HG02840 (cell line): ENCODE measurements around the gene IMPG2.

Source experiments
- ATAC-seq: cut with Tn5 transposase; IDR thresholded peaks from one replicate; pipeline ENCODE4 v1.9.1; 2021; ENCODE audit warnings: mild to moderate bottlenecking, moderate library complexity, moderate number of reproducible peaks; ENCODE audit not compliant: unreplicated experiment, low FRiP score

IMPG2 gene

GRCh38 chr3:101244212-101244575 lies 76.2 kb downstream of the IMPG2 start:
- ATAC-seq, result no peak

- ATAC-seq, result no peak
Observed at GRCh38 chr3:101243285-101244211, 76.8 kb downstream of the IMPG2 start.

- no peak for ATAC-seq
Observed at GRCh38 chr3:101240719-101241399, 79.5 kb downstream of the IMPG2 start.

GRCh38 chr3:101235048-101235447 lies 85.3 kb downstream of the IMPG2 start:
- no peak for ATAC-seq

GRCh38 chr3:101230618-101231017 lies 89.8 kb downstream of the IMPG2 start:
- ATAC-seq, result no peak

GRCh38 chr3:101229681-101230080 lies 90.7 kb downstream of the IMPG2 start:
- no peak for ATAC-seq

- no peak for ATAC-seq
Observed at GRCh38 chr3:101228441-101228840, 91.9 kb downstream of the IMPG2 start.

GRCh38 chr3:101224739-101225138 lies 95.6 kb downstream of the IMPG2 start:
- ATAC-seq, result no peak

GRCh38 chr3:101223016-101223415 lies 97.4 kb downstream of the IMPG2 start:
- no peak for ATAC-seq

GRCh38 chr3:101219842-101220560 lies 100.4 kb downstream of the IMPG2 start:
- no peak for ATAC-seq

GRCh38 chr3:101217472-101218245 lies 102.7 kb downstream of the IMPG2 start:
- no peak for ATAC-seq

GRCh38 chr3:101216710-101217465 lies 103.5 kb downstream of the IMPG2 start:
- no peak for ATAC-seq

- ATAC-seq, result no peak
Observed at GRCh38 chr3:101212730-101213129, 107.6 kb downstream of the IMPG2 start.

- ATAC-seq, result no peak
Observed at GRCh38 chr3:101204246-101204645, 116.1 kb downstream of the IMPG2 start.

- no peak for ATAC-seq
Observed at GRCh38 chr3:101203411-101203810, 117.0 kb downstream of the IMPG2 start.

- no peak for ATAC-seq
Observed at GRCh38 chr3:101202640-101203039, 117.7 kb downstream of the IMPG2 start.

GRCh38 chr3:101200461-101200860 lies 119.9 kb downstream of the IMPG2 start:
- ATAC-seq, result no peak

GRCh38 chr3:101195951-101196713 lies 124.2 kb downstream of the IMPG2 start:
- no peak for ATAC-seq

- no peak for ATAC-seq
Observed at GRCh38 chr3:101194392-101194791, 126.0 kb downstream of the IMPG2 start.
